GM23338 (cell line): ENCODE measurements around the gene ZNF747. TPM values are rescaled to one million over a fixed set of nuclear protein-coding genes. Genes with fewer than 3 reads are reported as not detected.
A peak's percentile ranks its signal among the peaks of the same experiment; 100 is the strongest.

Experiments used
- ATAC-seq: fragments of 200-7000 bp; cut with Tn5 transposase; 3 replicates; pipeline ENCODE4 v1.9.1; 2020
- DNase-seq: peaks from one replicate; pipeline ENCODE4 v3.0.0-alpha.2; 2015; ENCODE audit warnings: low spot score
- H2AFZ ChIP-seq: fragments of 200-600 bp; sonication (generic); 2 replicates; pipeline ENCODE4 v1.8.0; 2016; ENCODE audit warnings: antibody characterized with exemption, mild to moderate bottlenecking, moderate library complexity
- H3F3A ChIP-seq: fragments of 200-600 bp; sonication (generic); replicated peaks from 2 replicates; pipeline ENCODE4 v1.8.0; 2017; ENCODE audit warnings: antibody characterized with exemption, mixed run types, low read depth
- H3K27ac ChIP-seq: fragments of 200-600 bp; sonication (generic); 2 replicates; pipeline ENCODE4 v1.6.1; 2016; ENCODE audit warnings: low read depth
- H3K27me3 ChIP-seq: fragments of 200-600 bp; sonication (generic); 2 replicates; pipeline ENCODE4 v1.8.0; 2016; ENCODE audit warnings: mild to moderate bottlenecking, mixed run types, moderate library complexity; ENCODE audit not compliant: insufficient read depth
- H3K36me3 ChIP-seq: fragments of 200-600 bp; sonication (generic); 2 replicates; pipeline ENCODE4 v1.8.0; 2016; ENCODE audit warnings: mild to moderate bottlenecking; ENCODE audit not compliant: insufficient read depth
- H3K4me1 ChIP-seq: fragments of 200-600 bp; sonication (generic); 2 replicates; pipeline ENCODE4 v1.8.0; 2016; ENCODE audit warnings: mild to moderate bottlenecking, moderate library complexity; ENCODE audit not compliant: insufficient read depth
- H3K4me2 ChIP-seq: fragments of 200-600 bp; sonication (generic); 2 replicates; pipeline ENCODE4 v1.7.1; 2017; ENCODE audit warnings: mixed run types
- H3K4me3 ChIP-seq: fragments of 200-600 bp; sonication (generic); 2 replicates; pipeline ENCODE4 v1.6.1; 2016; ENCODE audit warnings: mixed run types
- H3K79me2 ChIP-seq: fragments of 200-600 bp; sonication (generic); replicated peaks from 2 replicates; pipeline ENCODE4 v1.8.0; 2017; ENCODE audit warnings: mild to moderate bottlenecking; ENCODE audit not compliant: insufficient read depth
- H3K9me2 ChIP-seq: fragments of 200-600 bp; sonication (generic); 2 replicates; pipeline ENCODE4 v1.8.0; 2017; ENCODE audit not compliant: insufficient read depth
- H4K20me1 ChIP-seq: fragments of 200-600 bp; sonication (generic); replicated peaks from 2 replicates; pipeline ENCODE4 v1.8.0; 2017; ENCODE audit warnings: mild to moderate bottlenecking; ENCODE audit not compliant: insufficient read depth
- H3K27ac Mint-ChIP-seq: 2 replicates; pipeline ENCODE4 v1.8.0; 2020; ENCODE audit warnings: inconsistent platforms, mild to moderate bottlenecking, moderate library complexity, mixed read lengths
- H3K27me3 Mint-ChIP-seq: 3 replicates; pipeline ENCODE4 v1.8.0; 2022; ENCODE audit warnings: low read depth, mild to moderate bottlenecking, moderate library complexity, mixed read lengths, inconsistent platforms; ENCODE audit not compliant: insufficient read depth, poor library complexity
- H3K36me3 Mint-ChIP-seq: 3 replicates; pipeline ENCODE4 v1.8.0; 2021; ENCODE audit warnings: low read depth, mild to moderate bottlenecking, inconsistent platforms, moderate library complexity, mixed read lengths
- H3K4me1 Mint-ChIP-seq: 3 replicates; pipeline ENCODE4 v1.8.0; 2020; ENCODE audit warnings: mild to moderate bottlenecking, inconsistent platforms, mixed read lengths
- H3K4me3 Mint-ChIP-seq: 3 replicates; pipeline ENCODE4 v1.8.0; 2021; ENCODE audit warnings: moderate library complexity, mild to moderate bottlenecking, inconsistent platforms, mixed read lengths
- H3K9me3 Mint-ChIP-seq: 3 replicates; pipeline ENCODE4 v1.8.0; 2020; ENCODE audit warnings: moderate library complexity, mild to moderate bottlenecking, inconsistent platforms, mixed read lengths
- CREB1 ChIP-seq: fragments of 250-450 bp; sonication (Bioruptor Pico); IDR thresholded peaks from 2 replicates; pipeline ENCODE4 v1.5.0; 2020; ENCODE audit warnings: low read depth, mild to moderate bottlenecking, moderate library complexity
- CTCF ChIP-seq, 2 experiments: fragments of 200-600 bp in 1 of 2; sonication (generic) in 1 of 2; conservative IDR thresholded peaks; 2 replicates each; pipeline versions ENCODE4 v1.5.1 to v1.6.1; 2016 to 2017; ENCODE audit warnings: antibody characterized with exemption in 2 of 2, low read depth in 2 of 2, mild to moderate bottlenecking in 2 of 2, moderate library complexity in 1 of 2
- ETS1 ChIP-seq: IDR thresholded peaks from 2 replicates; pipeline ENCODE4 v1.6.1; 2016; ENCODE audit warnings: antibody characterized with exemption
- EZH2 ChIP-seq: fragments of 200-600 bp; sonication (generic); IDR thresholded peaks from one replicate; pipeline ENCODE4 v1.8.0; 2017; ENCODE audit warnings: antibody characterized with exemption, mild to moderate bottlenecking, low read depth; ENCODE audit not compliant: unreplicated experiment
- EZH2phosphoT487 ChIP-seq: fragments of 200-600 bp; sonication (generic); IDR thresholded peaks from one replicate; pipeline ENCODE4 v1.8.1; 2018; ENCODE audit warnings: antibody characterized with exemption; ENCODE audit not compliant: unreplicated experiment
- NANOG ChIP-seq: IDR thresholded peaks from 2 replicates; pipeline ENCODE4 v1.6.1; 2016; ENCODE audit warnings: antibody characterized with exemption, borderline replicate concordance
- STAT1 ChIP-seq: IDR thresholded peaks from one replicate; pipeline ENCODE4 v1.6.1; 2016; ENCODE audit warnings: antibody characterized with exemption; ENCODE audit not compliant: unreplicated experiment
- ZNF114 ChIP-seq: fragments of 250-450 bp; sonication (Bioruptor Pico); IDR thresholded peaks from 2 replicates; pipeline ENCODE4 v1.5.0; 2020; ENCODE audit warnings: mild to moderate bottlenecking, moderate library complexity
- polyA plus RNA-seq: library from polyadenylated mRNA; unstranded; fragments of >200 nt; fragmentation: Nextera tagmentation; extraction: Ambion mirVana; gene quantifications from 2 replicates; pipeline ENCODE4 v1.2.1, GENCODE V29; 2016
- total RNA-seq: library from RNA; depleted of rRNA; stranded (reverse); fragments of >200 nt; shearing (Covaris generic); gene quantifications from 2 replicates; pipeline ENCODE4 v1.2.3, GENCODE V29; 2014
- TF ChIP-seq, protein P1 (sequence below): IDR thresholded peaks from one replicate; pipeline ENCODE4 v1.6.1; 2018; ENCODE audit warnings: antibody characterized with exemption; ENCODE audit not compliant: unreplicated experiment
- TF ChIP-seq, protein P2 (sequence below): fragments of 250-450 bp; sonication (Bioruptor Pico); IDR thresholded peaks from 2 replicates; pipeline ENCODE4 v1.5.0; 2020; ENCODE audit warnings: mild to moderate bottlenecking, moderate library complexity

The ZNF747 gene
- total and polyA plus RNA-seq, 2 experiments from 2014 or later = 4.2 to 12.6 TPM

DNA sequence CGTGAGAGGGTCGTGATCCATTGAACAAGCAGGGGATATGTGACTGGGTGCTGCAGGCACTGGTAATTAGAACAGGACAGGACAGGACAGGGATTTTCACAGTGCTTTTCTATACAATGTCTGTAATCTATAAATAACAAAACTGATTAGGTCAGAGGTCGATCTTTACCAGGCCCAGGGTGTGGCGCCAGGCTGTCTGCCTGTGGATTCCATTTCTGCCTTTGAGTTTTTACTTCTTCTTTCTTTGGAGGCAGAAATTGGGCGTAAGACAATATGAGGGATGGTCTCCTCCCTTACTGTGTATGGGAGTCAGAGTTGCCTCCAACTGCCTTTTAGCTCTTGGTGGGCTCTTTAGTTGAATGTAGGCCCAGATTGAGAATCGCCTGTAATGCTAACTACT is 25.0 kb upstream of the ZNF747 start (continued):
- TF ChIP-seq EZH2 (no peak), CREB1 (CRISPR knock-in tag) (no peak), NANOG (no peak), EZH2phosphoT487 (no peak), STAT1 (no peak), ZNF114 (CRISPR knock-in tag) (no peak), CTCF (conservative IDR thresholded peaks at IDR 0.05; ENCODE audit: low read depth in 2 of 2) (no peak)

GRCh38 chr16:30558789-30559377 is 24.2 kb upstream of the ZNF747 start:
- no peak for TF ChIP-seq ETS1
- TF ChIP-seq, protein P1, sequence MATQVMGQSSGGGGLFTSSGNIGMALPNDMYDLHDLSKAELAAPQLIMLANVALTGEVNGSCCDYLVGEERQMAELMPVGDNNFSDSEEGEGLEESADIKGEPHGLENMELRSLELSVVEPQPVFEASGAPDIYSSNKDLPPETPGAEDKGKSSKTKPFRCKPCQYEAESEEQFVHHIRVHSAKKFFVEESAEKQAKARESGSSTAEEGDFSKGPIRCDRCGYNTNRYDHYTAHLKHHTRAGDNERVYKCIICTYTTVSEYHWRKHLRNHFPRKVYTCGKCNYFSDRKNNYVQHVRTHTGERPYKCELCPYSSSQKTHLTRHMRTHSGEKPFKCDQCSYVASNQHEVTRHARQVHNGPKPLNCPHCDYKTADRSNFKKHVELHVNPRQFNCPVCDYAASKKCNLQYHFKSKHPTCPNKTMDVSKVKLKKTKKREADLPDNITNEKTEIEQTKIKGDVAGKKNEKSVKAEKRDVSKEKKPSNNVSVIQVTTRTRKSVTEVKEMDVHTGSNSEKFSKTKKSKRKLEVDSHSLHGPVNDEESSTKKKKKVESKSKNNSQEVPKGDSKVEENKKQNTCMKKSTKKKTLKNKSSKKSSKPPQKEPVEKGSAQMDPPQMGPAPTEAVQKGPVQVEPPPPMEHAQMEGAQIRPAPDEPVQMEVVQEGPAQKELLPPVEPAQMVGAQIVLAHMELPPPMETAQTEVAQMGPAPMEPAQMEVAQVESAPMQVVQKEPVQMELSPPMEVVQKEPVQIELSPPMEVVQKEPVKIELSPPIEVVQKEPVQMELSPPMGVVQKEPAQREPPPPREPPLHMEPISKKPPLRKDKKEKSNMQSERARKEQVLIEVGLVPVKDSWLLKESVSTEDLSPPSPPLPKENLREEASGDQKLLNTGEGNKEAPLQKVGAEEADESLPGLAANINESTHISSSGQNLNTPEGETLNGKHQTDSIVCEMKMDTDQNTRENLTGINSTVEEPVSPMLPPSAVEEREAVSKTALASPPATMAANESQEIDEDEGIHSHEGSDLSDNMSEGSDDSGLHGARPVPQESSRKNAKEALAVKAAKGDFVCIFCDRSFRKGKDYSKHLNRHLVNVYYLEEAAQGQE = no peak
- TF ChIP-seq, protein P2, sequence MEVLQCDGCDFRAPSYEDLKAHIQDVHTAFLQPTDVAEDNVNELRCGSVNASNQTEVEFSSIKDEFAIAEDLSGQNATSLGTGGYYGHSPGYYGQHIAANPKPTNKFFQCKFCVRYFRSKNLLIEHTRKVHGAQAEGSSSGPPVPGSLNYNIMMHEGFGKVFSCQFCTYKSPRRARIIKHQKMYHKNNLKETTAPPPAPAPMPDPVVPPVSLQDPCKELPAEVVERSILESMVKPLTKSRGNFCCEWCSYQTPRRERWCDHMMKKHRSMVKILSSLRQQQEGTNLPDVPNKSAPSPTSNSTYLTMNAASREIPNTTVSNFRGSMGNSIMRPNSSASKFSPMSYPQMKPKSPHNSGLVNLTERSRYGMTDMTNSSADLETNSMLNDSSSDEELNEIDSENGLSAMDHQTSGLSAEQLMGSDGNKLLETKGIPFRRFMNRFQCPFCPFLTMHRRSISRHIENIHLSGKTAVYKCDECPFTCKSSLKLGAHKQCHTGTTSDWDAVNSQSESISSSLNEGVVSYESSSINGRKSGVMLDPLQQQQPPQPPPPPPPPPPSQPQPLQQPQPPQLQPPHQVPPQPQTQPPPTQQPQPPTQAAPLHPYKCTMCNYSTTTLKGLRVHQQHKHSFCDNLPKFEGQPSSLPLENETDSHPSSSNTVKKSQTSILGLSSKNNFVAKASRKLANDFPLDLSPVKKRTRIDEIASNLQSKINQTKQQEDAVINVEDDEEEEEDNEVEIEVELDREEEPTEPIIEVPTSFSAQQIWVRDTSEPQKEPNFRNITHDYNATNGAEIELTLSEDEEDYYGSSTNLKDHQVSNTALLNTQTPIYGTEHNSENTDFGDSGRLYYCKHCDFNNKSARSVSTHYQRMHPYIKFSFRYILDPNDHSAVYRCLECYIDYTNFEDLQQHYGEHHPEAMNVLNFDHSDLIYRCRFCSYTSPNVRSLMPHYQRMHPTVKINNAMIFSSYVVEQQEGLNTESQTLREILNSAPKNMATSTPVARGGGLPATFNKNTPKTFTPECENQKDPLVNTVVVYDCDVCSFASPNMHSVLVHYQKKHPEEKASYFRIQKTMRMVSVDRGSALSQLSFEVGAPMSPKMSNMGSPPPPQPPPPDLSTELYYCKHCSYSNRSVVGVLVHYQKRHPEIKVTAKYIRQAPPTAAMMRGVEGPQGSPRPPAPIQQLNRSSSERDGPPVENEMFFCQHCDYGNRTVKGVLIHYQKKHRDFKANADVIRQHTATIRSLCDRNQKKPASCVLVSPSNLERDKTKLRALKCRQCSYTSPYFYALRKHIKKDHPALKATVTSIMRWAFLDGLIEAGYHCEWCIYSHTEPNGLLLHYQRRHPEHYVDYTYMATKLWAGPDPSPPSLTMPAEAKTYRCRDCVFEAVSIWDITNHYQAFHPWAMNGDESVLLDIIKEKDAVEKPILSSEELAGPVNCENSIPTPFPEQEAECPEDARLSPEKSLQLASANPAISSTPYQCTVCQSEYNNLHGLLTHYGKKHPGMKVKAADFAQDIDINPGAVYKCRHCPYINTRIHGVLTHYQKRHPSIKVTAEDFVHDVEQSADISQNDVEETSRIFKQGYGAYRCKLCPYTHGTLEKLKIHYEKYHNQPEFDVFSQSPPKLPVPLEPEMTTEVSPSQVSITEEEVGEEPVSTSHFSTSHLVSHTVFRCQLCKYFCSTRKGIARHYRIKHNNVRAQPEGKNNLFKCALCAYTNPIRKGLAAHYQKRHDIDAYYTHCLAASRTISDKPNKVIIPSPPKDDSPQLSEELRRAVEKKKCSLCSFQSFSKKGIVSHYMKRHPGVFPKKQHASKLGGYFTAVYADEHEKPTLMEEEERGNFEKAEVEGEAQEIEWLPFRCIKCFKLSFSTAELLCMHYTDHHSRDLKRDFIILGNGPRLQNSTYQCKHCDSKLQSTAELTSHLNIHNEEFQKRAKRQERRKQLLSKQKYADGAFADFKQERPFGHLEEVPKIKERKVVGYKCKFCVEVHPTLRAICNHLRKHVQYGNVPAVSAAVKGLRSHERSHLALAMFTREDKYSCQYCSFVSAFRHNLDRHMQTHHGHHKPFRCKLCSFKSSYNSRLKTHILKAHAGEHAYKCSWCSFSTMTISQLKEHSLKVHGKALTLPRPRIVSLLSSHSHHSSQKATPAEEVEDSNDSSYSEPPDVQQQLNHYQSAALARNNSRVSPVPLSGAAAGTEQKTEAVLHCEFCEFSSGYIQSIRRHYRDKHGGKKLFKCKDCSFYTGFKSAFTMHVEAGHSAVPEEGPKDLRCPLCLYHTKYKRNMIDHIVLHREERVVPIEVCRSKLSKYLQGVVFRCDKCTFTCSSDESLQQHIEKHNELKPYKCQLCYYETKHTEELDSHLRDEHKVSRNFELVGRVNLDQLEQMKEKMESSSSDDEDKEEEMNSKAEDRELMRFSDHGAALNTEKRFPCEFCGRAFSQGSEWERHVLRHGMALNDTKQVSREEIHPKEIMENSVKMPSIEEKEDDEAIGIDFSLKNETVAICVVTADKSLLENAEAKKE (CRISPR knock-in tag) = no peak
- TF ChIP-seq CREB1 (CRISPR knock-in tag) = no peak
- Mint-ChIP-seq H3K4me1 (peaks cover 22% of the 10 kb centered on the region), H3K4me3 (peak overlapping the region; percentile 81), H3K36me3 (peaks cover 12% of the 10 kb centered on the region), H3K27ac (peak overlapping the region; percentile 94), H3K9me3 (no peaks in the 10 kb centered on the region; the same call in 2 of the 3 replicates), H3K27me3 (peaks cover 28% of the 10 kb centered on the region)
- Histone ChIP-seq H3K79me2 (peaks cover 3% of the 10 kb centered on the region; the same call in 1 of the 2 replicates), H3K4me2 (peak overlapping the region; percentile 88), H3F3A (0 out of 2 replicates have a peak, but pooled peaks cover 17% of the 10 kb centered on the region), H2AFZ (peak overlapping the region; percentile 24; the same call in 1 of the 2 replicates), H4K20me1 (no peaks in the 10 kb centered on the region), H3K4me1 (peaks cover 21% of the 10 kb centered on the region), H3K9me2 (0 out of 2 replicates have a peak, but pooled peaks cover 3% of the 10 kb centered on the region), H3K27me3 (no peaks in the 10 kb centered on the region), H3K27ac (peak overlapping the region; percentile 94), H3K36me3 (no peaks in the 10 kb centered on the region; the same call in 1 of the 2 replicates), H3K4me3 (peak overlapping the region; percentile 91)
- no peak for ATAC-seq
- no peak for DNase-seq
